ENCODE measurements around the gene PQBP1.

The PQBP1 gene

GRCh38 chrX:48901069-48901468 is 3.3 kb downstream of the PQBP1 start:
- Histone ChIP-seq H2AK5ac (ENCODE audit: low read length) (no peak overlapping the region), H3K14ac (ENCODE audit: low read length) (no peak overlapping the region), H3K18ac (ENCODE audit: low read length) (no peak overlapping the region), H3K4me1 (ENCODE audit: control insufficient read depth in 1 of 2, insufficient read depth in 2 of 2, low read length in 2 of 2) (peaks cover 0 to 6% of the 10 kb centered on the region in 2 experiments), H4K8ac (ENCODE audit: low read depth, low read length) (no peak overlapping the region), H3K9me3 (ENCODE audit: insufficient read depth, low read depth, low read length) (no peaks in the 10 kb centered on the region), H3K4me2 (ENCODE audit: low read length) (no peak overlapping the region), H3K9ac (ENCODE audit: low read length) (no peak overlapping the region), H3K27me3 (ENCODE audit: insufficient read depth, low read length) (no peaks in the 10 kb centered on the region), H2BK5ac (ENCODE audit: low read depth, low read length, poor library complexity) (no peak overlapping the region), H3K79me2 (ENCODE audit: control insufficient read depth, insufficient read depth, low read length, poor library complexity) (peaks cover 5% of the 10 kb centered on the region), H3K4me3 (ENCODE audit: low read depth, low read length) (no peak overlapping the region), H3K27ac (ENCODE audit: low read depth, low read length) (no peak overlapping the region), H4K12ac (ENCODE audit: low read depth, low read length) (no peak overlapping the region), H2BK120ac (ENCODE audit: insufficient read depth, low read length, poor library complexity) (no peak overlapping the region), H3K4ac (ENCODE audit: low read depth, low read length) (no peak overlapping the region), H3K23ac (ENCODE audit: low read length) (no peak overlapping the region), H2AFZ (ENCODE audit: insufficient read depth, low read length, poor library complexity) (no peak overlapping the region), H3K36me3 (ENCODE audit: control insufficient read depth in 1 of 2, insufficient read depth in 2 of 2, low read length in 2 of 2) (peaks cover 46 to 48% of the 10 kb centered on the region in 2 experiments), H2BK12ac (ENCODE audit: low read length) (no peak overlapping the region), H3K79me1 (ENCODE audit: low read length) (peaks cover 9% of the 10 kb centered on the region), H4K91ac (ENCODE audit: low read depth, low read length) (no peak overlapping the region)
- DNase-seq: no peak
- WGBS (ENCODE audit: extremely low coverage, insufficient coverage, insufficient read length): no CpG with 5 or more reads among the region's 7 CpGs

- Histone ChIP-seq H3K79me2 (ENCODE audit: control insufficient read depth, insufficient read depth, low read length, poor library complexity) (peaks cover 5% of the 10 kb centered on the region), H3K23ac (ENCODE audit: low read length) (no peak overlapping the region), H3K36me3 (ENCODE audit: control insufficient read depth in 1 of 2, insufficient read depth in 2 of 2, low read length in 2 of 2) (peaks cover 53 to 55% of the 10 kb centered on the region in 2 experiments), H2BK12ac (ENCODE audit: low read length) (no peak overlapping the region), H2BK5ac (ENCODE audit: low read depth, low read length, poor library complexity) (no peak overlapping the region), H3K18ac (ENCODE audit: low read length) (no peak overlapping the region), H3K4me3 (ENCODE audit: low read depth, low read length) (no peak overlapping the region), H2BK120ac (ENCODE audit: insufficient read depth, low read length, poor library complexity) (no peak overlapping the region), H4K91ac (ENCODE audit: low read depth, low read length) (no peak overlapping the region), H3K27ac (ENCODE audit: low read depth, low read length) (no peak overlapping the region), H3K4ac (ENCODE audit: low read depth, low read length) (no peak overlapping the region), H3K79me1 (ENCODE audit: low read length) (peaks cover 9% of the 10 kb centered on the region), H4K8ac (ENCODE audit: low read depth, low read length) (no peak overlapping the region), H3K9ac (ENCODE audit: low read length) (no peak overlapping the region), H3K4me2 (ENCODE audit: low read length) (no peak overlapping the region), H2AK5ac (ENCODE audit: low read length) (no peak overlapping the region), H3K4me1 (ENCODE audit: control insufficient read depth in 1 of 2, insufficient read depth in 2 of 2, low read length in 2 of 2) (peaks cover 0 to 3% of the 10 kb centered on the region in 2 experiments), H3K9me3 (ENCODE audit: insufficient read depth, low read depth, low read length) (no peaks in the 10 kb centered on the region), H3K27me3 (ENCODE audit: insufficient read depth, low read length) (no peaks in the 10 kb centered on the region), H2AFZ (ENCODE audit: insufficient read depth, low read length, poor library complexity) (no peak overlapping the region), H4K12ac (ENCODE audit: low read depth, low read length) (no peak overlapping the region), H3K14ac (ENCODE audit: low read length) (no peak overlapping the region)
- WGBS (ENCODE audit: extremely low coverage, insufficient coverage, insufficient read length): no CpG with 5 or more reads among the region's 20 CpGs
- DNase-seq: no peak
Measured at GRCh38 chrX:48902135-48902534, 4.4 kb downstream of the PQBP1 start.

GRCh38 chrX:48902776-48903175 is 5.0 kb downstream of the PQBP1 start:
- Histone ChIP-seq H3K27me3 (ENCODE audit: insufficient read depth, low read length) (no peaks in the 10 kb centered on the region), H3K4me2 (ENCODE audit: low read length) (no peak overlapping the region), H2BK120ac (ENCODE audit: insufficient read depth, low read length, poor library complexity) (no peak overlapping the region), H4K12ac (ENCODE audit: low read depth, low read length) (no peak overlapping the region), H3K27ac (ENCODE audit: low read depth, low read length) (no peak overlapping the region), H3K4me3 (ENCODE audit: low read depth, low read length) (no peak overlapping the region), H4K91ac (ENCODE audit: low read depth, low read length) (no peak overlapping the region), H3K4me1 (ENCODE audit: control insufficient read depth in 1 of 2, insufficient read depth in 2 of 2, low read length in 2 of 2) (peaks cover 0 to 3% of the 10 kb centered on the region in 2 experiments), H3K14ac (ENCODE audit: low read length) (no peak overlapping the region), H2AFZ (ENCODE audit: insufficient read depth, low read length, poor library complexity) (no peak overlapping the region), H3K23ac (ENCODE audit: low read length) (no peak overlapping the region), H3K79me1 (ENCODE audit: low read length) (peaks cover 5% of the 10 kb centered on the region), H3K79me2 (ENCODE audit: control insufficient read depth, insufficient read depth, low read length, poor library complexity) (peaks cover 2% of the 10 kb centered on the region), H3K4ac (ENCODE audit: low read depth, low read length) (no peak overlapping the region), H2AK5ac (ENCODE audit: low read length) (no peak overlapping the region), H2BK12ac (ENCODE audit: low read length) (no peak overlapping the region), H3K9me3 (ENCODE audit: insufficient read depth, low read depth, low read length) (no peaks in the 10 kb centered on the region), H3K9ac (ENCODE audit: low read length) (no peak overlapping the region), H2BK5ac (ENCODE audit: low read depth, low read length, poor library complexity) (no peak overlapping the region), H3K18ac (ENCODE audit: low read length) (no peak overlapping the region), H4K8ac (ENCODE audit: low read depth, low read length) (no peak overlapping the region), H3K36me3 (ENCODE audit: control insufficient read depth in 1 of 2, insufficient read depth in 2 of 2, low read length in 2 of 2) (peaks cover 53 to 58% of the 10 kb centered on the region in 2 experiments)
- DNase-seq: no peak
- no CpG with 5 or more reads among the region's 14 CpGs for WGBS (ENCODE audit: extremely low coverage, insufficient coverage, insufficient read length)

GRCh38 chrX:48903290-48903689 is 5.6 kb downstream of the PQBP1 start:
- Histone ChIP-seq H4K12ac (ENCODE audit: low read depth, low read length) (no peak overlapping the region), H2BK120ac (ENCODE audit: insufficient read depth, low read length, poor library complexity) (no peak overlapping the region), H3K9me3 (ENCODE audit: insufficient read depth, low read depth, low read length) (no peaks in the 10 kb centered on the region), H3K4me2 (ENCODE audit: low read length) (no peak overlapping the region), H3K27ac (ENCODE audit: low read depth, low read length) (no peak overlapping the region), H4K8ac (ENCODE audit: low read depth, low read length) (no peak overlapping the region), H3K27me3 (ENCODE audit: insufficient read depth, low read length) (no peaks in the 10 kb centered on the region), H3K4me1 (ENCODE audit: control insufficient read depth in 1 of 2, insufficient read depth in 2 of 2, low read length in 2 of 2) (peaks cover 0 to 2% of the 10 kb centered on the region in 2 experiments), H2AK5ac (ENCODE audit: low read length) (no peak overlapping the region), H2BK12ac (ENCODE audit: low read length) (no peak overlapping the region), H3K4me3 (ENCODE audit: low read depth, low read length) (no peak overlapping the region), H3K79me1 (ENCODE audit: low read length) (peaks cover 1% of the 10 kb centered on the region), H3K36me3 (ENCODE audit: control insufficient read depth in 1 of 2, insufficient read depth in 2 of 2, low read length in 2 of 2) (peaks cover 53 to 58% of the 10 kb centered on the region in 2 experiments), H3K23ac (ENCODE audit: low read length) (no peak overlapping the region), H3K18ac (ENCODE audit: low read length) (no peak overlapping the region), H2AFZ (ENCODE audit: insufficient read depth, low read length, poor library complexity) (no peak overlapping the region), H3K9ac (ENCODE audit: low read length) (no peak overlapping the region), H3K79me2 (ENCODE audit: control insufficient read depth, insufficient read depth, low read length, poor library complexity) (no peaks in the 10 kb centered on the region), H3K4ac (ENCODE audit: low read depth, low read length) (no peak overlapping the region), H3K14ac (ENCODE audit: low read length) (no peak overlapping the region), H2BK5ac (ENCODE audit: low read depth, low read length, poor library complexity) (no peak overlapping the region), H4K91ac (ENCODE audit: low read depth, low read length) (no peak overlapping the region)
- no peak for DNase-seq
- no CpG with 5 or more reads among the region's 6 CpGs for WGBS (ENCODE audit: extremely low coverage, insufficient coverage, insufficient read length)
